ENCODE results near the gene ACD.

Gene ACD

GRCh38 chr16:67652578-67653127 is 7.4 kb downstream of the ACD start:
- no peak for TF ChIP-seq CTCF (IDR thresholded peaks at IDR 0.05; ENCODE audit: low read depth, low read length, missing control alignments)
- in situ Hi-C loops (cut with HindIII; ENCODE audit: low pct_ligation_motif_present, low sequenced_read_pairs): no loop called here
- Histone ChIP-seq H3K4me3 (ENCODE audit: low read depth, low read length) (peak overlapping the region; percentile 26), H3K36me3 (replicated peaks) (no peaks in the 10 kb centered on the region), H3K27me3 (replicated peaks) (peaks cover 40% of the 10 kb centered on the region), H3K27ac (no peak overlapping the region)
- DNase-seq: no peak

GRCh38 chr16:67651847-67652246 is 8.2 kb downstream of the ACD start:
- no peak for DNase-seq
- TF ChIP-seq CTCF (IDR thresholded peaks at IDR 0.05; ENCODE audit: low read depth, low read length, missing control alignments): no peak
- Histone ChIP-seq H3K27ac (no peak overlapping the region), H3K36me3 (replicated peaks) (no peaks in the 10 kb centered on the region), H3K4me3 (ENCODE audit: low read depth, low read length) (no peak overlapping the region), H3K27me3 (replicated peaks) (peaks cover 40% of the 10 kb centered on the region)
- in situ Hi-C loops (cut with HindIII; ENCODE audit: low pct_ligation_motif_present, low sequenced_read_pairs): no loop called here

GRCh38 chr16:67651039-67651438 is 9.0 kb downstream of the ACD start:
- no peak overlapping the region for H3K4me3 ChIP-seq (ENCODE audit: low read depth, low read length)
- in situ Hi-C loops (cut with HindIII; ENCODE audit: low pct_ligation_motif_present, low sequenced_read_pairs): no loop called here
- H3K27me3 ChIP-seq (replicated peaks): peaks cover 40% of the 10 kb centered on the region
- no peaks in the 10 kb centered on the region for H3K36me3 ChIP-seq (replicated peaks)
- TF ChIP-seq CTCF (IDR thresholded peaks at IDR 0.05; ENCODE audit: low read depth, low read length, missing control alignments): no peak
- DNase-seq: no peak
- no peak overlapping the region for H3K27ac ChIP-seq

GRCh38 chr16:67650023-67650422 is 10.0 kb downstream of the ACD start:
- peaks cover 46% of the 10 kb centered on the region for H3K27me3 ChIP-seq (replicated peaks)
- DNase-seq: no peak
- no peak overlapping the region for H3K27ac ChIP-seq
- in situ Hi-C loops (cut with HindIII; ENCODE audit: low pct_ligation_motif_present, low sequenced_read_pairs): no loop called here
- H3K4me3 ChIP-seq (ENCODE audit: low read depth, low read length): no peak overlapping the region
- TF ChIP-seq CTCF (IDR thresholded peaks at IDR 0.05; ENCODE audit: low read depth, low read length, missing control alignments): no peak
- H3K36me3 ChIP-seq (replicated peaks): no peaks in the 10 kb centered on the region

- Histone ChIP-seq H3K4me3 (ENCODE audit: low read depth, low read length) (no peak overlapping the region), H3K36me3 (replicated peaks) (no peaks in the 10 kb centered on the region), H3K27ac (no peak overlapping the region), H3K27me3 (replicated peaks) (peaks cover 47% of the 10 kb centered on the region)
- no peak for DNase-seq
- TF ChIP-seq CTCF (IDR thresholded peaks at IDR 0.05; ENCODE audit: low read depth, low read length, missing control alignments): no peak
- in situ Hi-C loops (cut with HindIII; ENCODE audit: low pct_ligation_motif_present, low sequenced_read_pairs): no loop called here
These were observed 10.5 kb downstream of the ACD start for GRCh38 chr16:67649494-67649931.

GRCh38 chr16:67648764-67649407 is 11.2 kb downstream of the ACD start:
- Histone ChIP-seq H3K27me3 (replicated peaks) (peaks cover 47% of the 10 kb centered on the region), H3K4me3 (ENCODE audit: low read depth, low read length) (no peak overlapping the region), H3K36me3 (replicated peaks) (no peaks in the 10 kb centered on the region), H3K27ac (no peak overlapping the region)
- DNase-seq: no peak
- in situ Hi-C loops (cut with HindIII; ENCODE audit: low pct_ligation_motif_present, low sequenced_read_pairs): no loop called here
- no peak for TF ChIP-seq CTCF (IDR thresholded peaks at IDR 0.05; ENCODE audit: low read depth, low read length, missing control alignments)
